Measurements from ENCODE around the gene EFNA1. TPM values are rescaled to one million over a fixed set of nuclear protein-coding genes. Genes with fewer than 3 reads are reported as not detected.

EFNA1 gene
- total RNA-seq, 1 donor from 2014 or later: 1.7 TPM

DNA sequence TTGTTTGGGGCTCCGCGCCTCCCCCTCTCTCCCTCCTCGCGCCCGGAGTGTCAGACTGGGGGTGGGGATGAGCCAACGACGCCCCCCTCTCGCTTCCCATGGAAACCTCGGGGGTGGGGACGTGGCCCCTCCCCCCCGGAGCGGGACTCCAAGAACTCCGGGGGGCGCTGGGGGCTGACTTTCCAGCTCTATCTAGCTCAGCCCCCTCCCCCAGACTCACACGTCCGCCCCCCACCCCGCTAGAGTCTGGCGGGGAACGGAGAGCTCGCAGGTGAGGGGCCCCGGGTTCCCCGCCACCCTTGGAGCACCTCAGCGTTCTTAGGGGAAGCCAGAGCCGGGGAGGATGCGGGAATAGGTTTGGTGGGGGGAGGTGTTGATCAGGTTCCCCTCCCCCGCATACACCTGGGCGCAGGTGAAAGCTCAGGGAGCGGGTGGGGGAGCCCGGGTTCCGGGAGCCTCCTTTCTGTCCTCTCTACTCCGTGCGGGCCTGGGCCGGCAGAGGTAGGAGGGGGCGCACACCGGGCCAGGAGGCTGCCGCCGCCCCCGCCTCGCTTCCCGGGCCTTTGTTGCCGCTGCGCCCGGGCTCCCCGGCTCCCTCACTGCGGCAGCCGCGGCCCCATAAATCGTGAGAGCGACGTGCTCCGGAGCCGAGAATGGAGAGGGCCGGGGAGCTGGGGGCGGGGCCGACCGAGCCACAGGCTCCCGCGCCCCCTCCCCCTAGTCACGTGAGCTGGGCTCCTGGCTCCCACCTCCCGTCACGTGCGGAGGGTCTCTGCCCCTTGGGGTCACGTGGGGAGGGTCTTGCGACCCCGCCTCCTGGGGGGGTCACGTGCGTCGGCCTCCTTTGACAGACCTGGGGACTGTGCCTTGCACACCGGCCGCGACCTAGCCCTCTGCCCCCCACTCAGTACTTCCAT is 47.1 kb upstream of the EFNA1 start:
- H3K27me3 Mint-ChIP-seq (ENCODE audit: unreplicated experiment): peaks cover 37% of the 10 kb centered on the region
- H3K4me3 Mint-ChIP-seq (ENCODE audit: unreplicated experiment): peak overlapping the region; percentile 99
- peaks cover 34% of the 10 kb centered on the region for H3K4me1 Mint-ChIP-seq (ENCODE audit: low read depth, unreplicated experiment)
- TF ChIP-seq, protein P1, sequence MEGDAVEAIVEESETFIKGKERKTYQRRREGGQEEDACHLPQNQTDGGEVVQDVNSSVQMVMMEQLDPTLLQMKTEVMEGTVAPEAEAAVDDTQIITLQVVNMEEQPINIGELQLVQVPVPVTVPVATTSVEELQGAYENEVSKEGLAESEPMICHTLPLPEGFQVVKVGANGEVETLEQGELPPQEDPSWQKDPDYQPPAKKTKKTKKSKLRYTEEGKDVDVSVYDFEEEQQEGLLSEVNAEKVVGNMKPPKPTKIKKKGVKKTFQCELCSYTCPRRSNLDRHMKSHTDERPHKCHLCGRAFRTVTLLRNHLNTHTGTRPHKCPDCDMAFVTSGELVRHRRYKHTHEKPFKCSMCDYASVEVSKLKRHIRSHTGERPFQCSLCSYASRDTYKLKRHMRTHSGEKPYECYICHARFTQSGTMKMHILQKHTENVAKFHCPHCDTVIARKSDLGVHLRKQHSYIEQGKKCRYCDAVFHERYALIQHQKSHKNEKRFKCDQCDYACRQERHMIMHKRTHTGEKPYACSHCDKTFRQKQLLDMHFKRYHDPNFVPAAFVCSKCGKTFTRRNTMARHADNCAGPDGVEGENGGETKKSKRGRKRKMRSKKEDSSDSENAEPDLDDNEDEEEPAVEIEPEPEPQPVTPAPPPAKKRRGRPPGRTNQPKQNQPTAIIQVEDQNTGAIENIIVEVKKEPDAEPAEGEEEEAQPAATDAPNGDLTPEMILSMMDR (IDR thresholded peaks at IDR 0.05; ENCODE audit: partially characterized antibody, unreplicated experiment): no peak
- peaks cover 20% of the 10 kb centered on the region for H3K9me3 Mint-ChIP-seq (ENCODE audit: unreplicated experiment)
- DNase-seq: peak; percentile 87
- no peak overlapping the region for H3K27ac Mint-ChIP-seq (ENCODE audit: unreplicated experiment)
- H3K36me3 Mint-ChIP-seq (ENCODE audit: unreplicated experiment): no peaks in the 10 kb centered on the region

DNA sequence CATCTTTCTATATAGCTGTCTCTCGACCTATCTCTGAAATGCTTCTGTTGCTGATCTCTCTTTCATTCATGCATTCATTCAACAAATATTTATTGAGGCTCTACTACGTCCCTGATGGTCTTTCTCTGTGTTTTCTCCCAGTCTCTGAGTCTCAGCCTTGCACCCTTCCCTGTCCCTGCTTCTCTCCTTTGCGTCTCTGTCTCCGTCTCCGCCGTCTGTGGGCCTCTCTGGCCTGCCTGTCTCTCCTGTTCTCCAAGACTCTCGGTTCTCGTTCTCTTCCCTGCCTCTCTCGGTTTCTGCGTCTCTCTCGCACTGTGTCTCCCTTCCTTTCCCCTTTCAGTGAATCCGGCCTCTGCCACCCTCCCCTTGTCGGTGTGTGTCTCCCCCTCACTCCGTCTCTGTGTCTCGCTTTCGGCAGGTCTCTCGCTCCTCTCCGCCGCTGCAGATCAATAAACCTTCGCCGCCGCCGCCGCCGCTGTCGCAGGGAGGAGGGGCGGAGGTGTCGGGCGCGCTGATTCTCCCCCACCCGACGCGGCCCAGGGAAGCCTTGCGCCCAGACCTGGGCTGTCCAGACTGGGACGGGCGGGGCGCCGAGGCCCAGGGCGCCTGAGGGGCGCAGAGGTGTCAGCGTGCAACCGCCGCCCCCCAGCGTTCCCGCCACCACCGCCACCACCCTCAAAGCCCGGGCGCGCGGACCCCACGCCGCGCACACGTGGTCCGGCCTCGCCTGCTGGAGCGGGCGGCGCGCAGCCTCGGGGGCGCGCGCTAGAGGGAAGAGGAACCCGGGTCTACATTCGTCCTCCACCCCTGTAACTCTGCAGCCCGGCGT is 46.0 kb upstream of the EFNA1 start:
- Mint-ChIP-seq H3K9me3 (ENCODE audit: unreplicated experiment) (peaks cover 18% of the 10 kb centered on the region), H3K36me3 (ENCODE audit: unreplicated experiment) (no peaks in the 10 kb centered on the region), H3K27me3 (ENCODE audit: unreplicated experiment) (peaks cover 35% of the 10 kb centered on the region), H3K27ac (ENCODE audit: unreplicated experiment) (peak overlapping the region; percentile 94), H3K4me3 (ENCODE audit: unreplicated experiment) (peak overlapping the region; percentile 99), H3K4me1 (ENCODE audit: low read depth, unreplicated experiment) (peaks cover 33% of the 10 kb centered on the region)
- peak; percentile 66 for DNase-seq
- TF ChIP-seq, protein P1 (IDR thresholded peaks at IDR 0.05; ENCODE audit: partially characterized antibody, unreplicated experiment): no peak

GRCh38 chr1:155082301-155083051 is 45.2 kb upstream of the EFNA1 start:
- peaks cover 31% of the 10 kb centered on the region for H3K4me1 Mint-ChIP-seq (ENCODE audit: low read depth, unreplicated experiment)
- no peak for DNase-seq
- peaks cover 21% of the 10 kb centered on the region for H3K9me3 Mint-ChIP-seq (ENCODE audit: unreplicated experiment)
- H3K27ac Mint-ChIP-seq (ENCODE audit: unreplicated experiment): no peak overlapping the region
- peaks cover 35% of the 10 kb centered on the region for H3K27me3 Mint-ChIP-seq (ENCODE audit: unreplicated experiment)
- TF ChIP-seq, protein P1 (IDR thresholded peaks at IDR 0.05; ENCODE audit: partially characterized antibody, unreplicated experiment): no peak
- H3K36me3 Mint-ChIP-seq (ENCODE audit: unreplicated experiment): no peaks in the 10 kb centered on the region
- peak overlapping the region; percentile 69 for H3K4me3 Mint-ChIP-seq (ENCODE audit: unreplicated experiment)

- peaks cover 30% of the 10 kb centered on the region for H3K27me3 Mint-ChIP-seq (ENCODE audit: unreplicated experiment)
- no peak for DNase-seq
- peak overlapping the region; percentile 34 for H3K4me3 Mint-ChIP-seq (ENCODE audit: unreplicated experiment)
- H3K36me3 Mint-ChIP-seq (ENCODE audit: unreplicated experiment): no peaks in the 10 kb centered on the region
- no peak overlapping the region for H3K27ac Mint-ChIP-seq (ENCODE audit: unreplicated experiment)
- TF ChIP-seq, protein P1 (IDR thresholded peaks at IDR 0.05; ENCODE audit: partially characterized antibody, unreplicated experiment): no peak
- peaks cover 25% of the 10 kb centered on the region for H3K4me1 Mint-ChIP-seq (ENCODE audit: low read depth, unreplicated experiment)
- peaks cover 17% of the 10 kb centered on the region for H3K9me3 Mint-ChIP-seq (ENCODE audit: unreplicated experiment)
These were observed 44.6 kb upstream of the EFNA1 start for GRCh38 chr1:155083052-155083541.
